Stimulated activated CD8-positive, alpha-beta memory T cell treated with anti-CD3 and anti-CD28 coated beads, Interleukin-2, amount 100 ng/mL, for 48 hours (primary cell): ENCODE measurements around the gene SLC25A19.
"Not testable (repeated sequence)": the region's sequence is repeated elsewhere in the genome, so short reads cannot be mapped to it uniquely, and the experiment has no call there.

Experiments
- DNase-seq, 2 donors: peaks; one replicate each; pipeline ENCODE4 v3.0.0-alpha.2; 2020; ENCODE audit warnings: low read depth in 2 of 2

Gene SLC25A19

DNA sequence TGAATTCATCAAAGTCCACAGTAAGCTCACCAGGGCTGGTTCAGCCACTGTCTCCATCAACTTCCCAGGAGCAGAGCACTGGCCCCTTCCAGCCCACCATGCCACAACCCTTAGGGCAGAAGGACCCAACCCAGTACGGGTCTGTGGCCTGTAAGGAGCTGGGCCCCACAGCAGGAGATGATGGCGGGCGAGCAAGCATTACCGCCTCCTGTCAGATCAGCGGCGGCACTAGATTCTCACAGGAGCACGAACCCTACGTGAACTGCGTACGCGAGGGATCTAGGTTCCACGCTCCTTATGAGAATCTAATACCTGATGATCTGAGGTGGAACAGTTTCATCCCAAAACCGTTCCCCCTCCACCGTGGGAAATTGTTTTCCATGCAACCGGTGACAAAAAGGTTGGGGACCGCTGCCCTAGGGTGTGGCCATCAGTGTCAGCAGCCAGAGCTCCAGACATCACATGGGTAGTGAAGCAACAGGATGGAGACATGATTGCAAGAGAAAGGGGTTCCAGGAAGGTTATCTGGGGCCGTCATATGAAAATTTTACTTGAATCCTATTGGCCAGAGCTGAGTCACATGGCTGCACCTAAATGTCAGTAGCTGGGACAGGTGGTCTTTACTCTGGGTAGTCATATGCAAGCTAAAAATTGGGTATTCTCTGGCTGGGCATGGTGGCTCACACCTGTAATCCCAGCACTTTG is 12.4 kb upstream of the SLC25A19 start:
- DNase-seq: no peak

DNA sequence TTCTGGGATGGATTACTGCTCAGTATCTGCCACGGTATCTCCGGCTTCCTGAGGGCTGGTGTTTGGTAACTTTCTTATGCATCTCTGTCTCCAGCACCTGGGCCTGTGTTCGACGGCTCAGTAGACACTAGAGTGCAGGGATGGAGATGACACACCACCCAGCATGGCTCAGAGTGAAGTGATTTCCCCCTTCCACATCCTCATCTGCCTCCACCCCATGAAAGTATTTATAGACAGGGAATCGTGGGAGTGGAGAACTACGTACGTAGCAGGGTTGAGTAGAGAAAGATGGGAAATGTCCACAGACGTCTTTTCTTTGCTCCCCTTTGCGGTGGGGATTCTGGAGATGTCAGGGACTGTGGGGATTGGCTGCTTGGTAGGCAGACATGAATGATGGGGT is 11.8 kb upstream of the SLC25A19 start:
- DNase-seq: no peak

DNA sequence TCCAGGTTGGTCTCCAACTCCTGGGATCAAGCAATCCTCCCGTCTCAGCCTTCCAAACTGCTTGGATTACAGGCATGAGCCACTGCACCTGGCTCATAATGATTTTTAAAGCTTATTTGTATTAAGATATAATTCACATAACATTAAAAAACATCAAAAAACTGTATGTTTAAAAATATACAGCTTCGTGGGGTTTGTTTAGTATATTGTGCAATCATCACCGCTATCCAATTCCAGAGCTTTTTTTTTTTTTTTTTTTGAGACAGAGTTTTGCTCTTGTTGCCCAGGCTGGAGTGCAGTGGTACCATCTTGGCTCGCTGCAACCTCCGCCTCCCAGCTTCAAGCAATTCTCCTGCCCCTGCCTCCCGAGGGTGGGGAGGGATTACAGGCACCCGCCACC is 11.0 kb upstream of the SLC25A19 start:
- DNase-seq: no peak

DNA sequence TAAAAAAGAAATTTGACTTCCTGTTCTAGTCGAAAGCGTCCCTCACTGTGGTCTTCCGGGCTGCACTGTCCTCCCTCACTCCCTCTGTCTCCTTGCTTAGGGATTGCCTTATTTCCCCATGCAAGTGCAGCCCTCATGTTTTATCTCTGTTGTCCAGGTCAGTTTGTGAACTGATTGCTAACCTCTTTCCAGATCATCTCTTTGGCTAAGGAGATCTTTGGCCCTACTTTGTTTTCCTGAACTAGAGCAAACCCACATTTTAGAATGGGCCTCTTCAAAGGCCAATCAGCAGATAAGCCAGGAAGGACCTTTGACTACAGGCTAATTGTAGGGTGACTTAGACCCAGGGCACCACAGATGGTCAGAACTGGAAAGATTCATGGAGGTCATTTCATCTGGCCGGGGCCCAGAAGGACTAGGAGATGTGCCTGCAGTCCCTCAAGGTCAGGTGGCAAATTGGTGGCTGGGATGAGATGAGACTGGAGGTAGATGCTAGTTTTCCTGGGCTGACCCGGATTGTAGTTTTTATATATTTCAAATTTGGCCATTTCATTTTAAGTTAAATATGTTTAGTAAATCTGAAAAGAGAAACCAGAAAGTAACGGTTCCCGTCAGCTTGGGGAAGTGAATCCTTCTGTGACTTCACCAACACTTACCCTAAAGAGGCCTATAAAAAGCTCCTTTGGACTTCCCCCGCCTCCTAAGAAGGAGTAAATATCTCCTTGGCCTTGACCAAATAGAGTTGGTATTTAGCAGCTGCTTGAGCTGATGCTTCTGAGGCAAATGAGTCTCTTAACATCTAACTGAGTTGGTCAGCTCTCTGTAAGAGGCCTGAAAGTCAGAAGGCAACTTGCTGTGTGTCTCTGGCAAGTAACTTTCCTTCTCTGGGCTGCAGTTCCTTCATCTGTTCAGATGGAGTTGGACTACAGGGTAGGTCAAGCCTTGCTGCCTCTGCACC is 6.2 kb upstream of the SLC25A19 start:
- DNase-seq: no peak

DNA sequence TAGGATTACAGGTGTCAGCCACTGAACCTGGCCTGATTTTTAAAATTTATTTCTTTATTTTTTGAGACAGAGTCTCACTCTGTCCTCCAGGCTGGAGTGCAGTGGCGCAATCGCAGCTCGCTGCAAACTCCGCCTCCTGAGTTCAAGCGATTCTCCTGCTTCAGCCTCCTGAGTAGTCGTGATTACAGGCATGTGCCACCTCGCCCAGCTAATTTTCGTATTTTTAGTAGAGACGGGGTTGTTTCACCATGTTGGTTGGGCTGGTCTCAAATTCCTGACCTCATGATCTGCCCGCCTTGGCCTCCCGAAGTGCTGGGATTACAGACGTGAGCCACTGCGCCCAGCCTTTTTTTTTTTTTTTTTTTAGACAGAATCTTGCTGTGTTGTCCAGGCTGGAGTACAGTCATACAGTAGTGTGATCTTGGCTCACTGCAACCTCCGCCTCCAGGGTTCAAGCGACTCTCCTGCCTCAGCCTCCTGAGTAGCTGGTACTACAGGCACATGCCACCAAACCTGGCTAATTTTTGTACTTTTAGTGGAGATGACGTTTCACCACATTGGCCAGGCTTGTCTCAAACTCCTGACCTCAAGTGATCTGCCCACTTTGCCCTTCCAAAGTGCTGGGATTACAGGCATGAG is 3.7 kb upstream of the SLC25A19 start:
- not testable (repeated sequence) for DNase-seq

DNA sequence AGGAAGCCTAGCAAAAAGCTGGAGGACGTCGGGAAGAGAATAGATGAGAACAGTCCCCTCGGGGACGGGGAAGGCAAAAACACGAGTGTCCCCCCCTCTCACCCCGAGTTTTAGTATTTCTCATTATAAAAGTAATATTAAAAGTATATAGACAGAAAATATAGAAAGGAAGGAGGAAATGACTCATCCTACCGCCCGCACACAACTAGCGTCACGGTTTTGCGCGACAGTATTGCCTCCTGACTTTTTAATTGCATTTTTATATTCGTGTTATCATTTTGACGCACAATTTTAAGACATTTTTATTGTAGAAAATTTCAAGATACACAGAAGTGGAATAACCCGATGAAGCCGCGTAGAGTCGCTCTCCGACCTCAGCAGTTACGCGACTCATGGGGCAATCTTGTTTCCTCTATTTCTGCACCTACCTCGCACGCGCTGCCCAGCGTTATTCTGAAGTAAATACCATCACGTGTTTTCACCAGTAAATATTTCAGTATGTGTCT is 652 bp upstream of the SLC25A19 start:
- peak; percentile 41 to 52 for DNase-seq

DNA sequence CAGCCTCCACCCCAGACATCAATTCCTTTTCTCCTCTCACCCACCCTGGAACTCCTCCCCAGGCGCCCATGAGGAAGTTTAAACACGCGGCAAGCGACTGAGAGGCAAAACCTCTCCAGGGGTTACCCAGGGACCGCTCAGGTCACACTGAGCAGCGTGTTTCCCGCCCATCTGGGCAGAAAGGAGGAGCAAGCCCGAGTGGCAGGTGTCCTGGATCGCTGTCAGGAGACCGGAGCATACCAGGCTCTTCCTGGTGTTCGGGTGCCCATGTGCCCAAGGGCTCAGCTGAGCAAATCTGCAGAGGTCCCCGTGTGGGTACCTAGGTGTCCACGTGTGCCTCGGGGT is 491 bp downstream of the SLC25A19 start:
- DNase-seq: peak in 1 of 2 donors; percentile 31

DNA sequence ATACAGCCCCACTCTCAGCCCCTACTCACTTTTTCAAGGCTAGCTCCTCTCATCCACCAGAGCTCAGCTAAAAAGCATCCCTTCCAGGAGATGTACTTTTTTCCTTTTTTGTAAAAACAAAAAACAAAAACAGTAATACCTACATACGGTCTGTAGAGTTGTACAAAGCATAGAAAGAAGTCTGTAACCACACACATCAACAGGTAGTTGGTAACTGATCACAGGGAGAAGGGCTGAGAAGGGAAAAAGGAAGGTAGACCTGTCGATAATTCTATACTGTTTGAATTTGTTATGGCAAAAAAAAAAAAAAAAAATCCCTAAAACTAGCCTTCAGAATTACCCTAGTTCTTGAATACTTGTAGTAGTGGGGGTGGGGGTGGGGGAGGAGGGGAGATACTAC is 874 bp downstream of the SLC25A19 start:
- no peak for DNase-seq

DNA sequence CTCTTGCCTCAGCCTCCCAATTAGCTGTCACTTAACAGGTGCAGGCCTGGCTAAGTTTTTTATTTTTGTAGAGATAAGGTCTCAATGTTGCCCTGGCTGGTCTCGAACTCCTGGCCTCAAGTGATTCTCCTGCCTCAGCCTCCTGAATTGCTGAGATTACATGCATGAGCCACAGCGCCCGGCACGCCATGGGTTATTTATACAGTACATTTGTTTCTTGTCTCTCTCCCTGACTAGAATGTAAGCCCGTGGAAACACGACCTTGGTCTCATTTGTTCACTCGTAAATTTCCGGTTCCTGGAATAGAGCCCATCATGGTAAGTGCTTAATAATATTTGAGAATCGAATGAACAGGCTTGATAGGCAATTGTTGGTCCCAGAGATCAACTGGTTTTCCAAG is 2.0 kb downstream of the SLC25A19 start:
- DNase-seq: no peak

DNA sequence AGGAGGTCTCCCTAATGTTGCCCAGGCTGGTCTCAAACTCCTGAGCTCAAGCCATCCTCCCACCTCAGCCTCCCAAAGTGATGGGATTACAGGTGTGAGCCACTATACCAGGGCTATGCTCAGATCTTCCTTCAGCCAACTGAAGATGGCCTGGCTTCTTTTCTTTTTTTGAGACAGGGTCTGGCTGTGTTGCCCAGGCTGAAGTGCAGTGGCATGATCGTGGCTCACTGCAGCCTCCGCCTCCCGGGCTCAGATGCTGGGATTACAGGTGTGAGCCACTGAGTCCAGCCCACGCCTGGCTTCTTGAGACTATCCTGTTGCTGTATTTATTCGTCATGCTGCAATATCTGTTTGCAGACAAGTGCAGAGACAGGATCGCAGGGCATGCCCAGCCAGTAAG is 4.1 kb downstream of the SLC25A19 start:
- DNase-seq: no peak

DNA sequence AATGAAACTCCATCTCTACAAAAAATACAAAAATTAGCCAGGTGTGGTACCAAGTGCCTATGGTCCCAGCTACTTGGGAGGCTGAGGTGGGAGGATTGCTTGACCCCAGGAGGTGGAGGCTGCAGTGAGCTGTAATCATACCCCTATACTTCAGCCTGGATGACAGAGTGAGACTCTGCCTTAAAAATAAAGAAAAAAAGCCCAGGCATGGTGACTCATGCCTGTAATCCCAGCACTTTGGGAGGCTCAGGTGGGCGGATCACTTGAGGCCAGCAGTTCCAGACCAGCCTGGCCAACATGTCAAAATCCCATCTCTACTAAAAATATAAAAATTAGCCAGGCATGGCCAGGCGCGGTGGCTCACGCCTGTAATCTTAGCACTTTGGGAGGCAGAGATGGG is 9.0 kb downstream of the SLC25A19 start:
- not testable (repeated sequence) for DNase-seq

DNA sequence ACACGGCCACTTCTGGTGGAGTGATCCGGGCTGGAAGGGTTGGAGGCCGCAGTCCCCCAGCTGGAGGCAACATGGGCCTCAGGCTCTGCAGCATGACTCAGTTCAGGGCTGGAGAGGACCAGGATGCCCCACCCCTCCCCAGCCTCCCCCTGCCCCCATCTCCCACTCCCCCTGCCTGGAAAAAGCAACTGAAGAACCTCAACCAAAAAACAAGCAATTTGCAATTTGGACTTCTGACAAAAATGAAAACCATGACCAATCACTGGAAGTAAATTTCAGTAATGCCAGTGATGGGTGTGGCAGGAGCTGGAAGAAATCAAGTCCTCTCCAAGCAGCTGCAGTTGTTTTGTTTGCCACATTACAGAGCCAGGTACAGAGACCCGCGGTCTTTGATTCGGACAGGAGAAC is 11.6 kb downstream of the SLC25A19 start:
- DNase-seq: no peak

DNA sequence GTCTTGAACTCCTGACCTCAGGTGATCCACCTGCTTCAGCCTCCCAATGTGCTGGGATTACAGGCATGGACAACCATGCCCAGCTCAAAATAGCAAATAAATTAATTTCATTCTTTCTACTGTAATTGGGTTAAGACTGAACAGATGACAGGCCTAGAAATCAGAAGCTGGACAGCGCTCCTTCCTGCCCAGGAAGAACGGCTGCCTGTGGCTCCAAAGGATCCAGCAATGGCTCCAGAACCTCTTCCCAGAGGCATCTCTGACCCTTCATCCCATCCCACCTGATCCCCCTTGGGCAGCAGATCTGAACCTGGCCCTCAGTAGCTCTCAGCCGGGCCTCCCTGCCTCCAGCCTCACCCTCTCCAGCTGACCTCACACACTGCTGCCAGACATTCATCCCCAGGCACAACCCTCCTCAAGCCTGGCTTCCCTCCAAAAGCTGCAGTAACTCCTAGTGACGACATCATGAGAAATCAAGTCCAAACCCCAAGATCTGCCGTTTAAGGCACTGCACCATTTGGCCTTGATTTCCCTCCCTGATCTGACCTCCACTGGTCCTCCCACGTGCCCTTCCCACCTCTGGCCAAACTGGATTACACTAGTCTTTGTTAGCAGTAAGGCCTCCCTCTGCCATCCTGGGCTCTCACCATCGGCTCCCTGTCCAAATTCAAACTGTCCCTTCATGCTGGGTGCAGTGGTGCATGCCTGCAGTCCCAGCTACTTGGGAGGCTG is 15.1 kb downstream of the SLC25A19 start:
- DNase-seq: no peak

DNA sequence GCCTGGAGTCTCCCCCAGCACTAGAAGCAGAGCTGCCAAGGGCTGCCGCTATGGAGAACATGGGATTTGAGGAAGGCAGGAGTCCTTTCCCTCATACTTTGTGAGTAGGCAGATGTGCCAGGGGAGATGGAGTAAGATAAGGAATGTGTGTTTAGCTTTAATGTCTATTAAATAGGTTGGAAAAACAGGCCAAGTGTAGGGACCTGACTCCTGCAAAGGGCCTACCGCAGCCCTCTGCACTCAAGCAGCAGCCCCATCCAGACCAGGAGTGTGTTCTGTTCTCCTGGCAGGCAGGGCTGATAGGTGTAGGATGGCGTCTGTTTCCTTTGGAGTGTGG is 16.4 kb downstream of the SLC25A19 start:
- no peak for DNase-seq

DNA sequence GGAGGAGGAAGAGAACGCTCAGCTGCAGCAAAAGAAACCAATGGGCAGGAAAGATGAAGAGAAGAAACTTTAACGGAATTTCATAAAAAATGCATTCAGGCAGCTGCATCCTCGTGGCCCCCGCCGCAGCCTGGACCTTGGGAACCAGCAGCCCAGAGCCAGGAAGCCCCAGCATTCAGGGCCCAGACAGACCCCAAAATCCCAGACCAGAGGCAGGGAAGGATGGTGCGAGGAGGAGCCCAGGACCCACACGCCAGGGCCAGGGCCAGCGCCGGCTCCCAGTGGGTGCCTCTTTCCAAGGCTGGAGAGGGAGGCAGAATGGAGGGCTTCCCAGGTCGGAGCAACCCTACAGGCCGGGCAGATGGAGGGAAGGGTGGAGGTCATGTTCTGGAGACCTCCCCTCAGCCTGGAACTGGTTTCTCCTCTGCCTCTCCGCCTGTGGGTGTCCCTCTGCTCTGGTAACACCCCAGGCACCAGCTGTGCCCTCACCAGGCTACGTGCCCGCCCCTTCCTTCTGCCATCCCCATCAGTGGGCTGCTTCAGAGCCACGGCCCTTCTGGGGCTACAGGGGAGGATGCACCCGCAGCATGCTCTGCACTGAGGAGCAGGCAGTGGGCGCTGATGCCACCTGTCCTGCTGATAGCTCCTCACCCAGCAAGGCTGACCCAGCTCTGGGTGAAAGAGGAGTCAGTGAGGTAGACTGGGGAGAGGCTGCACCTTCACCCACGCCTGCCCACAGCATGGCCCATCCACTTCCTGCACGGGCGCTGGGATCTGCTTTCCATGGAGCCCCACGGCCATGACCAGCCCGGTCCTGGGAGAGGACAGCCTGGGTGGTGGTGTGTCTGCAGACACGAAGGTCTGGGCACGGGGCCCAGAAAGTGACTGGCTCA is 17.0 kb downstream of the SLC25A19 start:
- DNase-seq: no peak

DNA sequence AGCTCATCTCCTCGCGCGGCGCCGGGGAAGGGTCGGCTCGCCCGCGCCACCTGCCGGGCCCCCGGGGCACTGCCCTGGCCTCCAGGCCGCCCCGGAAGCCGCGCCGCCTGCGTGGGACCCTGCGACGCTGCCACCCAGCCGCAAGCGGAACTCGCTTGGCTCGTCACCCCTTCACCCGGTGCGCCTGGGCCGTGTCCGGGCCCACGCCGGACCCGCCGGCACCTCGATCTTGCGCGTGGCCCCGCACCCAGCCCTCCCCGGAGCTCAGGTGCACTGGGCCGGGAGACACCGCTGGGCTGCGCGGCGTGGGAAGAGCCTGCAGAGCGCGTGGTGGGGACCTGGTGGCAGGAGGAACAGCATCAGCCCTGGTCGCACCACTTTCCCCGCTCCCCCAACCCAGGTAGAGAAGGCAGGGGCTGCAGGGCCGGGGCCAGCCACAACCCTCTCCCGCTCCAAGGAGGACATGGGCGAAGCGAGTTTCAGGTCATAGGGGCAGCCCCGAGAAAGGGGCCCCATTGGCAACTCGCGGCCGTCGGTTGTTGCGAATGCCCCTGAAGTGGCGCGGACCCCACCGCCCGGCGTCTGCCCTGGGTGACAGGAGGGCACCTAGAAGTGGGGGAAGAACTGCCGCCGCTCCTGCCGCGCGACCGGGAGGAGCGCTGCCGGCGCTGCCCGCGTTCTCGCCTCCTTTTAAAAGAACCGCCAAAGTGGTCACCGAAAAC is 17.8 kb downstream of the SLC25A19 start:
- DNase-seq: peak; percentile 82 to 90

DNA sequence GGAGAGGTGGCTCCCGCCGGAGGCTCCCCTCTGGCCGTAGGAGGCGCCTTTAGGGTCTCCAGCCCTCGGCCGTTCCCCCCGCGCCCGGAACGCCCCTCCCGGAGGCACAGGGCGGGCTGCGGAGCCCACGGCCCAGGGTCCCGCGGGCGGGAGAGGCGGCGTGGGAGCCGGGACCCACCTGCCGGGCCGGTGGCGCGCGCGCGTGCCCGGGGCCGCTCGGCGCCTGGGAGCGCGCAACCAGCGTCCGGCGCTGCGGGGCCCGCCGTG is 18.3 kb downstream of the SLC25A19 start, which contains the start of gene MIF4GD:
Gene MIF4GD (minus strand): TSS at position 266 of the 267 bp plus-strand sequence. CDS start 1,036 bp downstream, outside the sequence.
- DNase-seq: no peak

DNA sequence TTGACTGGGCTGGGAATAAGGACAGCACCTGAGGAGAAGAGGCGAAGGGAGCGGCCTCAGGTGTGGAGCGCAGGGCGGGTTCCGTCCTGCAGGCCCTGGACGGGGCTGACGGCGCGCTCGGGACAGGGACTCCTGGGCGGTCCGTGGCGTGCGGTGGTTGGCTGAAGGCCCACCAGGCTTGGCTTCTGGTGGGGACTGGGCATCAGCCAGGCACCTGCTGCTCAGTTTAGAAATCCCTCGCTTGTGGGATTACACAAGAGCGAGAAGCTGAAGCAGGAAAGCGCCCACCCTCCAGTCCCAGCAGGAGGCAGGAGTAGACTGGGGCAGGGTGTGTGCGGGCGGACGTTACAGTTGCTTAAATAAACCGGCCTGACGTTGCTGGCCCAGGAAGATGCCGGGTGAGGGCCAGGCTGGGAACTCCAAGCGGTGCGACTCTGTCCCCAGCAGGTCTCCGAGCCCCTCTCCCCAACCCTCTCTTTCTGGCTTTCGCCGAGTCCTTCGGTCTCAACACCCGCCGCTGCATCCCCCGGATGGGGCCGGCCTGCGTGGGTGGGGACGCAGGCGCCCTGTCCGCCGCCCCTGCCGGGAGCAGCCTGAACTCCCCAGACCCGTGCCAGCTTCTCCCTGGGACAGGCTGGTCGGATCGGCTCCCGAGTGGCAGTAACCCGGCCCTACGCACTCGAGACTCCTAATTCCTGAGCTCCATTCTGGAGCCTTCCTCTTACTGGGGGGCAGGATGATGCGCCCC is 18.8 kb downstream of the SLC25A19 start:
- DNase-seq: peak; percentile 60

DNA sequence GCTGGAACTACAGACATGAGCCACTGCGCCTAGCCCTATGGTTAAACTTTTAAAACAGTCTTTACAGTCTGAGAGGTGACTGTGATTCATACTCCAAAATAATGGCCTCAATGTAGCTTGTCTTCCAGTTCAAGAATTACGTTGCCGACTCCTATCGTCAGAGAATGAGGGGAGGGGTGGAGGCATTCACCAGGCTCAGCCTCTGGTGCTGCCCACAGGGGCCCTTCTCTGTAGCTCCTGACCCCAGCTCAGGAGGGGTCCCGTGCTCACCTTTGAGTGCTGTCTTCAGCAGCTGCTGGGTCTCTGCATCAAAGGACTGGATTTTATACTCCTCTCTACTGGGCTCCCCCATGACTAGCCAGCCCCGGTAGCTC is 19.4 kb downstream of the SLC25A19 start:
- DNase-seq: no peak
